ENCODE results near the gene GRIP2.
A peak's percentile ranks its signal among the peaks of the same experiment; 100 is the strongest.

The GRIP2 gene

DNA sequence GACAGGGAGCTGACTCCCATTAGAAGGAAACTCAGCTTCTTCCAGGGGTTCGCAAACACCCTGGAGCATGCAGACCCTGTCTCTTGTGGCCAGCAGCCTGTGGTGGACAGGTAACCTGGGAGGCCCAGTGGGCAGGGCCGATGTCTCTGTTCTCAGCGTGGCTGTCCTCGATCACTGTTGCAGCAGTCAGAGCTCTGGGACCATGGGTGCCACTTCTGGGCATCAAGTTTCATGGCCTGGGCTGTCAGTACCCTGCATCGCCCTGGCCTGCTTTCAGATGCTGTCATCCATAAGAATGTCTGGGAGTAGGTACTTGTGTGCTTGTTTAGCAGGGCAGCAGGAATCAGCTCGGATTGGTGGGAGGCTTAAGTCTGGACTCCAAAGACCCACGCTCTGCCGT, 83.3 kb downstream of the GRIP2 start:
- no peak overlapping the region for H3K4me3 ChIP-seq (replicated peaks; ENCODE audit: low read depth, low read length)
- DNase-seq (ENCODE audit: extremely low read depth, low read depth), result no peak
- no peak for TF ChIP-seq CTCF (IDR thresholded peaks at IDR 0.05; ENCODE audit: low read depth, low read length, missing control alignments)

DNA sequence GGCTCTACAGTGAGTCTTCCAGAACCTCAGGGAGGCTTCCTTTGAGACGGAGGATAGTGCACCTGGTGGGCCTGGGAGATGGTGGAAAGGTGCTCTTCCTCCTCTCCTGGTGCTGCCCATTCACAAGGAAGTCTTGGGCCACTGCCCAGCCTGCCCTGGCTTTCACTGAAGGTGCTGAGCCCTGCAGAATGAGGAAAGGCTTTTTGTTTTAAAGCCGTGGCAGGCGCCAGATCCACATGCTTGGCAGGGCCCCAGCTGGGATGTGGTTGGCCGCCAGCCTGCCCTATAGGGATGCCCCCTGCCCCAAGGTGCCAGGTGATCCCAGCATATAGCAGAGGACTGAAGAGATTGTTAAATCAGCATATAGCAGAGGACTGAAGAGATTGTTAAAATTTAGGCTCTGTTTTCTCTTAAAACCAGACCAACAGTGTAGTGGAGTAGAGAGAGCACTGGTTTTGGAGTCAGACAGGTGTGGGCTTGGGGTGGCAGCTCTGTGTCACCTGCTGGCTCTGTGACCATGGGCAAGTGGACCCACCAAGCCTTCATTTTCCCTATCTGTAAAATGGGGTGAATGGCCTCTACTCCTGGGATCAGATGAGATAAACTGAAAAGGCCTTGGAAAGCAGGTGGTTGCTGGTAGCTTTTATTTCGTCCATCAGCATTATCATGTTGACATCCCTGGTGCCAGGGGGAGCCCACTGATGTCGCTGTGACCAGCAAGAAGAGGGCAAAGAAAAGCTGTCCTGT, 84.4 kb downstream of the GRIP2 start:
- DNase-seq (ENCODE audit: extremely low read depth, low read depth), result no peak
- TF ChIP-seq CTCF (IDR thresholded peaks at IDR 0.05; ENCODE audit: low read depth, low read length, missing control alignments), result no peak

DNA sequence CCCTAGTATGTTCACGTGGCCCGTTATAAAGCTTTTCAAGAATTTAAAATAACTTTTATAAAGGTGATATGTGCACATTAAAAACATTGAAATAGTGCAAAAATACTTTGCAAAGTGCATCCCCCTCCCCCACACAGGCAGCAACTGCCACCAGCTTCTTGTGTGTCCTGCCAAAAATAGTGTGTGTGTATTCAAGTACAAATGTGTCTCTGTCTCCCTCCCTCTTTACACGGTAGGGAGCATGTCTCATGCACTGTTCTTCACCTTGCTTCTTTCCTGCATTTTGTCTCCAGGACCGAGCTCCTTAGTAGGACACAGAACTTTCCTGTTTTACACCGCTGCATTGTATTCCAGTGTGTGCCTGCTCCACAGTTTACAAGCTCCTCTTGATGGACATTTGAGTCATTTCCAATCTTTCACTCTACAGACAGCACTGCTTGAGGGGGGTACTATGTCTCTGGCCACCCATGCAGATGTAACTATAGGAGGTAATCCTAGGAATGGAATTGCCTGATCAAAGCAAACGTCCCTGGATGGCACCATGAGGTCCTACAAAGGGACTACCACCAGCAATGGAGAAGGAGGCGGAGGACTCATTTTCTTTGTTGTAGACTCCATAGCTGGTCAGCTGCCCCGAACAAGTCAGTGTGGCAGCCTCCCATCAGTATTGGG, 85.4 kb downstream of the GRIP2 start:
- no peak overlapping the region for H3K4me3 ChIP-seq (replicated peaks; ENCODE audit: low read depth, low read length)
- no peak for DNase-seq (ENCODE audit: extremely low read depth, low read depth)
- TF ChIP-seq CTCF (IDR thresholded peaks at IDR 0.05; ENCODE audit: low read depth, low read length, missing control alignments), result no peak

More for the DNA sequence above, 84.4 kb downstream of the GRIP2 start:
- H3K4me3 ChIP-seq (replicated peaks; ENCODE audit: low read depth, low read length), result no peak overlapping the region

DNA sequence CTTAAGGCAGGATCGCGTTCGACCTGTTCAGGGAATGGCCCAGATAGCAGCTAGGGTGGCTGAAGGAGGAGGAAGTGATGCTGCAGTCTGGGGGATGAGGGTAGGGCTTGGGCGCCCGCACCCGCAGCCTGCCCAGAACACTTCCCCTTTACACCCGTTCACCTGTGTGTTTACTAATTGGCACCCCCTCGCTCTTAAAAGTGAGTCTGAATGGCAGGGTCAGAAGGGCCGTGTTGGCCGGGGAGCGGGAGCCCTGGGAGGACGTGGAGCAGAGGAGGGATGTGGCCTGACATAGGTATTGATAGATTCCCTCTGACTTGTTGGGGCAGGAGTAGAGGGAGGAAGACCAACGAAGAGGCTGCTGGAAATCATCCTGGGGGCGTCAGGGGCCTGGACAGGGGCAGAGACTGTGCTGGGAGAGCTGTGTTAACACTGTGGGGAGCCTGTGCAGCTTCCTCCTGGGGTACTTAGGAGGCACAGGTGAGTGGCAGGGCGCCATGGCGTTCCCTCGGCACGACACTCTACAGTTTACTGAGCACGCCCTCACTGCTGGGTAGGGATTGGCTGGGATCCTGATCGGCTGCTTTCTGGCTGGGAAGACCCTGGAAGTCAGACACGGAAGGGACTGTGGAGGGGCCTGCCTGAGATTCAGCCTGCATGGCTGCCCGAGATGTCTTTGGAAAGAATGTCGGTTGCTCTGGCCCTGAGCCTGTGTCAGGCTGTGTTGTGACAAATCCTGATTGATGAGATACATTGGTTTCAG, 86.1 kb downstream of the GRIP2 start:
- DNase-seq (ENCODE audit: extremely low read depth, low read depth), result no peak
- no peak overlapping the region for H3K4me3 ChIP-seq (replicated peaks; ENCODE audit: low read depth, low read length)
- no peak for TF ChIP-seq CTCF (IDR thresholded peaks at IDR 0.05; ENCODE audit: low read depth, low read length, missing control alignments)

DNA sequence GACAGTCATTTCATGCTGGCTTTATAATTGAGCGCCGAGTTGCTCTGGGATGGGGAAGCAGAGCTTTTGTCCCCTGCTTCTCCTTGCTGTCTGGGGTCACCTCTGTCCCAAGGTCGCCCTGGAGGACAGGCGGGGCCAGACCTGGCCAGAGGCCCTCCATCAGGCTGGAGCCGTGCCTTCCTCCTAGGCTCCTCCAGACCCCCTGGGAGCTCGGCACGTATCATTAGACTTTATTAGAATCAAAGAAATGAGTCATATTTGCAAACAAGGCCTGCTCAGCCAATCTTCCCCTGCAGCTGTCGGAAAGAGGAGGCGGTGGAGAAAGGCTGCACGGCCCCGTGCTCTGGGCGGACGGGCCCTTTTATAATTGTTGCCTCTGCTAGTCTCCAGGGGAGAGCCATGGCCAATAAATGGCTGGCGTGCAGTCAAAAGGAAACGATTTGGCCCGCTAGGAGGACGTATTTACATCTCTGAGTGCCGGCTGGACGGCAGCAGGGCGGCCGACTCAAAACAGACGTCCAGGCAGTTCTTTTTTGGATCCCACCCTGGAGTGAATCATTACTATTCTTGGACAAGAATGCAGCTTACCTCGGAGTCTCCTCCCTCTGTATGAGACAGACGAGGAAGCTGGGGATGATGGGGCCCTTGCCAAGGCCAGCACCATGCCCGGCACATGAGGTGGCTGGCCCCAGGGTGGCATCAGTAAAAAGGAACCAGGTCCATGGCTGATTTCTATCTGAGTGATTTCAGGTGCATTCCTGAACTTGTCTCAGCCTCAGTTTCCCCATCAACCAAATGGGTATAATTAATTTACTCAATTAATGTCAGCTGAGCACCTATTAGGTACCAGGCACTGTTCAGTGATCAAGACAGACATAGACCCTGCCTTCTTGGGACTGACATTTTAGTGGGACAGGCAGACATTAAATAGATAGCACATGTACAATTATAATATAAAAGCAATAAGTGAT, 87.1 kb downstream of the GRIP2 start:
- peak; percentile 89 for DNase-seq (ENCODE audit: extremely low read depth, low read depth)
- no peak overlapping the region for H3K4me3 ChIP-seq (replicated peaks; ENCODE audit: low read depth, low read length)
- peak; percentile 15 for TF ChIP-seq CTCF (IDR thresholded peaks at IDR 0.05; ENCODE audit: low read depth, low read length, missing control alignments)

All from HFF-Myc (cell line).